ENCODE results near the gene PHF23.
A peak's percentile ranks its signal among the peaks of the same experiment; 100 is the strongest.

The PHF23 gene

DNA sequence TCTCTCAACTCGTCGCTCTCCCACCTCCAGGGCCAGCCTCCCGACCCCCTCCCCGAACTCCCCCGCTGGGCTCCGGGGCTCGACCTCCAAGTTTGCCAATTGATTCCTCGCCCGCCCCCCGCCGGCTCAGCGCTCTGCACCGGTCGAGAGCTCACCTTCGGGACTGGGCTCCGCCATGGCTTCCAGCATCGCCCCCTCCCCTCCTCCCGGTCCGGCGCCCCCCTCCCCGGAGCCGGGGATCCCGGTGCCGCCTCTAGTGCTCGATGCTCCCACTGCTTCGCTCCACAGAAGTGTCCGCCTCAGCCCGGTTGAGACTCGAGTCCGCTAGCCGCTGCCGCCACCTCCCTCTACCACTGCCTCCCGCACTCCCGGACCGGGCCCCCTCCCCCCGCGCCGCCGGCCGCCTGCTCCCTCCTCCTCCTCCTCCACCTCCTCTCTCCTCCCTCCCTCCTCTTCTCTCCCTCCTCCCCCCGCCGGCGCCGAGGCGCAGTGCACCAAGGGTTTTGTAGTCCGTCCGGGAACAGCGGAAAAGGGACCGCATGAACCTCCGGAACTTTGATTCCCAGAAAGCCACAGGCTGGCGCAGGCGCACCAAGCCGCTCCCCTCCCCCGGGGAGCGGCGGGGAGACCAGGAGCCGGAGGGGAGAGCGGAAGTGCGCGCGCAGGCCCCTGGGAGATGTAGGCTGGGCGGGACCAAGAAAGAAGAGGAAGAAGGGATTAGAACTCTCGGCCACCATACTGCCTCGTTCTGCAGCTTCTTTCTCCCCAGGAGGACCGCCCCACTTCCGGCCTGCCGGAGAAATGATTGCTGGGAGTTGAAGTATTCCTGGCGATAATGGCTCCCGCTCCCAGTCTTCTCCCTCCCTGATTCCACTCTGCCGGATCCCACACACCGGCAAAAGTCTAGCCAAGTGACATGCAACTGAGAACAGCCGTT, at the start of gene PHF23:
PHF23 (minus strand) TSS at position 367 of the 937 bp plus-strand sequence; CDS start at position 189, 178 bp downstream.
- peak; percentile 98 for DNase-seq

DNA sequence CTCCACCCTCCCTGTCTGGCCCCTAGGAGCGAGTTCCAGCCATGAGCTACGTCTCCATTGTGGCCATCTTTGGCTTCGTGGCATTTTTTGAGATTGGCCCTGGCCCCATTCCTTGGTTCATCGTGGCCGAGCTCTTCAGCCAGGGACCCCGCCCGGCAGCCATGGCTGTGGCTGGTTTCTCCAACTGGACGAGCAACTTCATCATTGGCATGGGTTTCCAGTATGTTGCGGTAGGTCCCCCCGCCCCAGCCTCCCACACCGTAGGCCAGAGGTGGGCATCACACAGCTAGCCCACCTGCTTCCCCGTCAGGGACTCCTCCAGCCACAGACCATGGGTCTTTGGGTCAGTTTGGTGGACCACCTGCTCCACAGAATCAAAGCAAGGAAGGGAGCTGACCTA, 46.4 kb upstream of the PHF23 start:
- no peak for DNase-seq

DNA sequence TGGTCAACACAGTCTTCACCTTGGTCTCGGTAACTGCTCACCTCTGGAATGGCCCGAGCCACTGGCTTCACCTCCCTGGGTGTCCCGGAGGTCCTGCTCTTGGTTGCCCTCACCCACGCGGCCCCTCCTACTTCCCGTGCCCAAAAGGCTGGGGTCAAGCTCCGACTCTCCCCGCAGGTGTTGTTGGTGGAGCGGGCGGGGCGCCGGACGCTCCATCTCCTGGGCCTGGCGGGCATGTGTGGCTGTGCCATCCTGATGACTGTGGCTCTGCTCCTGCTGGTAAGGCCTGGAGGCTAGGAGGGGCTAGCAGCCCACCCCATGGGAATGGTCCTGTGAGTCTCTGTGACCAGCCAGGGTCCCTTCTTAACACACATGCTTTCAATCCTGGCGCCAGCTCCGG, 45.7 kb upstream of the PHF23 start:
- no peak for DNase-seq

DNA sequence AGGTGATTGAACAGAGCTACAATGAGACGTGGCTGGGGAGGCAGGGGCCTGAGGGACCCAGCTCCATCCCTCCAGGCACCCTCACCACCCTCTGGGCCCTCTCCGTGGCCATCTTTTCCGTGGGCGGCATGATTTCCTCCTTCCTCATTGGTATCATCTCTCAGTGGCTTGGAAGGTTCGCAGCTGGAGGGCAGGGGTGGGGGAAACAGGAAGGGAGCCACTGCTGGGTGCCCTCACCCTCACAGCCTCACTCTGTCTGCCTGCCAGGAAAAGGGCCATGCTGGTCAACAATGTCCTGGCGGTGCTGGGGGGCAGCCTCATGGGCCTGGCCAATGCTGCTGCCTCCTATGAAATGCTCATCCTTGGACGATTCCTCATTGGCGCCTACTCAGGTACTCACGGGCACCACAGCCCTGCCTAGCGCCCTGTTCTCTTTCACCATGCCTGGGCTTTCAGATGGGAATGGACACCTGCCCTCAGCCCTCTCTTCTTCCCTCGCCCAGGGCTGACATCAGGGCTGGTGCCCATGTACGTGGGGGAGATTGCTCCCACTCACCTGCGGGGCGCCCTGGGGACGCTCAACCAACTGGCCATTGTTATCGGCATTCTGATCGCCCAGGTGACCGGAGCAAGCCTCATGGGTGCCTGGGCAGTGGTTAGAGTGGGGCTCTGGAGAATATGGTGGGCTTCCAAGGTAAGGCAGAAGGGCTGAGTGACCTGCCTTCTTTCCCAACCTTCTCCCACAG, 44.4 kb upstream of the PHF23 start:
- no peak for DNase-seq

DNA sequence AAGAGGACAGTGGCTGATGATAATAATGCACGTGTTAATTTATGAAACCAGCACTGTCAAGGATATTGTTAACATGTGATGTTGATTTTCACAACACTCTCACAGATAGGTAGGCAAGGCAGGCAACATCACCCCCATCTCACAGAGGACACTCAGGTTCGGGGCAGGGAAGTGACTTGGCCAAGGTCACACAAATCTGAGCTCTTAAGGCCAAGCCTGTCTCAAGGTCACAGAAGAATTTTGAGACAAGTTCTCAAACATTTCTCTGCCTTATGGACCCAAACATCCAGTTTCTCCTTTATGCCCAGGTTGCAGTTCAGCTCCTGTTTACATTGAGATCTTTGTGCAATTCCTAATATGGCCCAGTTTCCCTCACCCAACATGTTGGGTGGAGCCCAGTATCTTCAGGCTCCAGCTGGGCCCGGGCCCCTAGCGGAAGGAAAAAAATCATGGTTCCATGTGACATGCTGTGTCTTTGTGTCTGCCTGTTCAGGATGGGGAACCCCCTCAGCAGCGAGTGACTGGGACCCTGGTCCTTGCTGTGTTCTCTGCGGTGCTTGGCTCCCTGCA, 43.6 kb upstream of the PHF23 start:
- DNase-seq = no peak

DNA sequence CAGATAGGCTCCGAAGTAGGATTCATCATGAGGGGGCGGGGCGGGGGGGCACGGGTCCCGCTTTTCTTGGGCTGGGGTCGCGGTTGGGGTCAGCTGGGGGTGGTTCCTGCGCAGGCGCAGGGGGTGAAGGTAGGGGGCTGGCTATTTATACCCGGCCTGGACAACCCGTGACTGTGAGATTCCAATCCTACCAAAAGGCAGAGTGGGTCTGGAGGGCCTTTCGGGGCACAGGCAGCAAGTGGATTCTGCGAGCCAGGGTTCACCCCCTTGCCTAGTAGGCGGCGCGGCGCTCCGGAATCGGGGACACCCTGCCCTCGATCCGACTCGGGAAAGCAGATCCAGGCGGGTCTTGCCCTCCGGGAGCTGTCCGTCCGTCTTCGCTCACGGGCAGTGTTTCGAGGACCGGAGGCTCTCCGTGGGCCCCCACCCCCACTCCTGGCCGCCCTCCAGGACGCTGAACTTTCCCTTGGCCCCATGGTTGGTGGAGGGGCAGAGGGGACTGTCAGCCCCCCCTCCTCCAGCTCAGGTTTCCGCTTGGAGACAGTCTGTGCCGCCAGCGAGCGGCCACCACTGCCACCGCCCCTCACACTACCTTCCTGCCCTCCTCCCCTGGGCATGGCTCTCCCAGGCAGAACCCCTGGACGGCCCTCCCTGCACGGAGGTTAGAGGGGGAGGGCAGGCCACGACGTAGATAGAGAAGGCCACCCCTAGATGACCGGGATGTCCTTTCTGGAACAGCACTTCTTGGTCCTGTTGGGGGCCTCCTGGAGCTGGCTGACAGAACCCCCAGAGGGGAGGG, 42.9 kb upstream of the PHF23 start:
- DNase-seq = no peak

DNA sequence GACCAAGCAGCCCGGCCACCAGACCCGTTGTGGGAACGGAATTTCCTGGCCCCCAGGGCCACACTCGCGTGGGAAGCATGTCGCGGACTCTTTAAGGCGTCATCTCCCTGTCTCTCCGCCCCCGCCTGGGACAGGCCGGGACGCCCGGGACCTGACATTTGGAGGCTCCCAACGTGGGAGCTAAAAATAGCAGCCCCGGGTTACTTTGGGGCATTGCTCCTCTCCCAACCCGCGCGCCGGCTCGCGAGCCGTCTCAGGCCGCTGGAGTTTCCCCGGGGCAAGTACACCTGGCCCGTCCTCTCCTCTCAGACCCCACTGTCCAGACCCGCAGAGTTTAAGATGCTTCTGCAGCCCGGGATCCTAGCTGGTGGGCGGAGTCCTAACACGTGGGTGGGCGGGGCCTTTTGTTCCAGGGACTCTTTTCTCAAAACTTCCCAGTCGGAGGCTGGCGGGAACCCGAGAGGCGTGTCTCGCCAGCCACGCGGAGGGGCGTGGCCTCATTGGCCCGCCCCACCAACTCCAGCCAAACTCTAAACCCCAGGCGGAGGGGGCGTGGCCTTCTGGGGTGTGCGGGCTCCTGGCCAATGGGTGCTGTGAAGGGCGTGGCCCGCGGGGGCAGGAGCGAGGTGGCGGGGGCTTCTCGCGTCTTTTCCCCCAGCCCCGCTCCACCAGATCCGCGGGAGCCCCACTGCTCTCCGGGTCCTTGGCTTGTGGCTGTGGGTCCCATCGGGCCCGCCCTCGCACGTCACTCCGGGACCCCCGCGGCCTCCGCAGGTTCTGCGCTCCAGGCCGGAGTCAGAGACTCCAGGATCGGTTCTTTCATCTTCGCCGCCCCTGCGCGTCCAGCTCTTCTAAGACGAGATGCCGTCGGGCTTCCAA, 42.1 kb upstream of the PHF23 start, which contains the start of gene SLC2A4:
SLC2A4 (plus strand) TSS at position 645 of the 879 bp plus-strand sequence; CDS start at position 862, 217 bp downstream.
- DNase-seq = peak; percentile 87

DNA sequence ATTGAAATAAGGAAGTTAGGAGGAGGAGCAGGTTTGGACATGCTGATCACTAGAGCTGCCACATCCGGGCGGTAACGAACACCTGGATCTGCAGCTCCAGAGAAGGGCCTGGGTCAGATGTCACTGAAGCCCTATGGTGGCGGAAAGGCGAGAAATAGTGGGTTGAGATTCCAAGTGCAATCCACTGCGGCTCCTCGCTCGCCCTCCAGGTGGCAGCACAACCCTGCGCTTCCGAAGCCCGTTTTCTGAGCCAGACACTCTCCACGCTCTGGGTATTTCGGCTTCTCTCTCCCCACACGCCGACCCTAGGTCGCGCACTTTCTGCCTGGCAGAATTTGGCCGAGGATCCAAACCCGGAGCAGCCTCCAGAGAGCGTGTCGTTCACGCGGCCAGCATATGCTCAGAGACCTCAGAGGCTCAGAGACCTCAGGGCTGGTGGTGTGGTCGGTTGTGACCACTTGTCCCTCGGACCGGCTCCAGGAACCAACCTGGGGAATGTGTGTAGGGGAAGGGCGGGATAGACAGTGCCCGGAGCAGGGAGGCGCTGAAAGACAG, 41.3 kb upstream of the PHF23 start:
- DNase-seq = peak; percentile 88

DNA sequence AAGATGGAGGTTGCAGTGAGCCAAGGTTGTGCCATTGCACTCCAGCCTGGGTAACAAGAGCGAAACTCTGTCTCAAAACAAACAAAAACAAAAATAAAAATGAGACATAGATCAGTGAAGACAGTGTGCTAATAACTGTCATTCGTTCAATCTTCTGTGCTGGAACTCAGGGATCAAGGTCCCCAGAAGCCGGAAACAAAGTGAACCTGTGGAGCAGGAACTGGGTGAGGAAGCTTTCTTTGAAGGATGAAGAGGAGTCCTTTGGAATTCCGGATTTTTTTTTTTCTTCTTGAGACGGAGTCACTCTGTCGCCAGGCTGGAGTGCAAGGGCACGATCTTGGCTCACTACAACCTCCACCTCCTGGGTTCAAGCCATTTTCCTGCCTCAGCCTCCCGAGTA, 40.2 kb upstream of the PHF23 start:
- DNase-seq = no peak

DNA sequence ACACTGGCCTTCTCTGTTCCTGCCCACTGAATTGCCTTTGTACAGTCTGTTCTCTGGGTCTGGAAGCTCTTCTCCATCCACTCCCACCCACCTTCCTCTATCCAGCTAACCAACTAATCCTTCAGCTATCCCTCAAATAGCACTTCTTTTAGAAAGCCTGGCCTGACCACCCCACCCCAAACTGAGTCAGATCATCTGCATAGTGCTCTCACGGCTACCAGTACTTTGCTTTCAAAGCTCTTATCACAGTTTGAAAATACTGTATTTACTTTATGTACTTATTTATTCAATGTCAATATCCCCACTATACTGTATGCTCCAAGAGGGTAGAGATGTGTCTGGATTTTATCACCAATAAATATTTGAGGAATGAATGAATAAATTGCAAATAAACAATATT, 27.5 kb upstream of the PHF23 start:
- DNase-seq = no peak

DNA sequence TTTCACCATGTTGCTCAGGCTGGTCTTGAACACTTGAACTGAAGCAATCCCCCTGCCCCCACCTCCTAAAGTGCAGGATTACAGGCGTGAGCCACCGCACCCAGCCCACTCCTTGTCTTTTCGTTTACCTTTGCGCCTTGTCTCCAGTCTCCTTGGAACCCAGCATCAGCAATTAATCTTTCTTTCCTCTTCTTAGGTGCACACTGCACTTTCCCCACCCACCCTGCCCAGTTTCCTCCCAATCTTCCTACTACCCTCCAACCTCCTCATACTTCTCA, 24.5 kb upstream of the PHF23 start:
- no peak for DNase-seq

DNA sequence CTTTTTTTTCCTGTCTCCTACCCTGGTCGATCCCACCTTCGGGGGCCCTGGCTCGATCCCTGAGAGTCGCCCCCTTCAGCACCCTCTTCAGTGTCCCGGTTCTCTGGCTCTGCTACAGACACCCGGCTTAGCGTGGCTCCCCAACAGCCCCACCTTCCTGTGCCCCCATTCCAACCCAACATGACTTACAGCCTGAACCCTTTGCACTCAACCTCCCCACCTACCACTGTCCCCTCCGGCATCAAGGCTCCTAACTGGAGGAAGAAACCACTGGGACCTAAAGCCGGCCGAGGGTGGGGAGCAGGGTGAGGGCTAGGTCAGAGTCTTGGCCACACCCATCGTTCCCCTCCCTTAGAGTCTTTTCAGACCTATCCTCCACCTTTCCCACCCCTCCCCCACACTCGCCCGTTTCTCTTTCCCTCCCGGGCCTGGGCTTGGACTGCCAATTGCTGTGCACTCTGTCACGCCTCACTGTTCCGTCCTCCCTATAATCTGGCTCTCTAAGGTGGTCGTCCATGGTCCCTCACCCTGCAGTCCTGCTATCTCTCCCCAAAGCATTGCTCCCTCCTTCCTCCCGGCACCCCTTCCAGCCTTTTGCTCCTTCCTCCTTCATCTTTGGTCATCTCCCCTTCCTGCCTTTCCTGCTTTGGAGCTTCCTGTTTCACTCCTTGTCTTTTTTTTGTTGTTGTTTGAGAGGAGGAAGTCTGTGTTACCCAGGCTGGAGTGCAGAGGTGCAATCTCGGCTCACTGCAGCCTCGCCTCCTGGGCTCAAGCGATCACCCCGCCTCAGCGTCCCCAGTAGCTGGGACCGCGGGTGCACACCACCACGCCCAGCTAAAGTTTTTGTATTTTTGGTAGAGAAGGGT, 23.9 kb upstream of the PHF23 start:
- peak; percentile 21 for DNase-seq

DNA sequence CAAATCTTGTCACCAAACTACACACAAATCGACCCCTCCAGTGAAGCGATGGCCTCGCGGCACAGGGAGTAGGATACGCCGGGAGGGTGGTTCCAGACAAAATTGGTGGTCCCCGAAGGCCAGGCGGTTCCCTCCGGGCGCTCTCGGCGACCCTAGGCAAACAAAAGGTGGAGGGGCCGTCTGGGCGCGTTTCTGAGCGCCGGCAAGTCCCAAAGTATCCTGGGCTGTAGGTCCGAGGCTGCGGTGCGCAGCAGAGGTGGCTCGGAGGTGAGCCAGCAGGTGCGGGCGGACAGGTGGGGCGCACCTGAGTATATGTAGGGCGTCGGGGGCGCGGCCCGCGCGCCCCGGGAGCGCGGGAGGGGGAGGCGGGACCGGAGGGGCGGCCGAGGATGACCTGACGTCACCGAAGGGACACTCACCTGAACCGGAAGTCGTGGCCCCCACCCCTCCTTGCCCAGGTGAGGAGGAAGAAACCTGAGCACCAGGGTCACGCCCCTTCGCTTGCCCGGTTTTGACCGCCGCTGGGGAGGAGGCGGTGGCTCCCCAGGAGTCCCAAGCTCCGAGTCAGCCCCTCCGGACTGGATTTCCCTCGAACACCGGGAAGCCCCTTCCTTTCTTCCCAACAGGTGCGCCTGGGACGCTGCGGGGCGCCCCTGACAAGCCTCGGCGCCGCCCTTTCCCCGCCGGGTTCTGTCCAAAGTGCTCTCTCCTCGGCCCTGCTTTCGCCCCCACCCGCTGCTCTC, 23.1 kb upstream of the PHF23 start, which contains the start of gene CLDN7:
CLDN7 (minus strand) TSS at position 287 of the 743 bp plus-strand sequence. CDS start 435 bp downstream, outside the sequence.
- no peak for DNase-seq

DNA sequence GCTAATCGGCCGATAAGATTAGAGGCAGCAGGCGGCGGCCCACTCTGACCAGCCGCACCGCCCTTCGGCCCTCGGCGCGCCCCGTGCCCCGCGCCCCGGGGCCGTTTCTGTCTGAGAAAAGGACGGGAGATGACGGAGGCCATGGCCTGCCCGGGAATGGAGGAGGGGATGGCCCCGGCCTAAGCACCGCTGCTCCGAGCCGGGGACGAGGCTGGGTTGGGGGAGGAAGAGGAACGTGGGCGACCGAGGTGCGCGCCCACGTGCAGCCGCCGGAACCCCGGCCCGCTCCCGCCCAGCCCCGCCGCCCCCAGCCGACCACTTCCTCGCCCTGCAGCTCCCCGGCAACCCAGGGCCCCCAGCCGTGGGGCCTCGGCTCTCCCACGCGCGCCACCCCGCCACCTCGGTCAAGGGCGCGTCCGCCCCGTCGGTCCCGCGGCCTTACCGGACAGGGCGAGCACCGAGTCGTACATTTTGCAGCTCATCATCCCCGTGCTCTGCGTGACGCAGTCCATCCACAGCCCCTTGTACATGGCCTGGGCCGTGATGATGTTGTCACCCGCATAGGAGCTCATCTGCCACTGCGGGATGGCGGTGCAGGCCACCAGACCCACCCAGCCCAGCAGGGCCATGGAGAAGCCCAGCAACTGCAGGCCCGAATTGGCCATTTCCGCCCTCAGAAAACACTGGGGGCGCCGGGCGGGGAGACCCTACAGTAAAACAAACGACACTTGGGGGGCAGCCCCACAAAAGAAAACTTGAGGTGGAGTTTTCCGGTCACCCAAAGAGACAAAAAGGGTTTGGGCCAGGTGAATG, 22.3 kb upstream of the PHF23 start:
- peak; percentile 16 for DNase-seq

DNA sequence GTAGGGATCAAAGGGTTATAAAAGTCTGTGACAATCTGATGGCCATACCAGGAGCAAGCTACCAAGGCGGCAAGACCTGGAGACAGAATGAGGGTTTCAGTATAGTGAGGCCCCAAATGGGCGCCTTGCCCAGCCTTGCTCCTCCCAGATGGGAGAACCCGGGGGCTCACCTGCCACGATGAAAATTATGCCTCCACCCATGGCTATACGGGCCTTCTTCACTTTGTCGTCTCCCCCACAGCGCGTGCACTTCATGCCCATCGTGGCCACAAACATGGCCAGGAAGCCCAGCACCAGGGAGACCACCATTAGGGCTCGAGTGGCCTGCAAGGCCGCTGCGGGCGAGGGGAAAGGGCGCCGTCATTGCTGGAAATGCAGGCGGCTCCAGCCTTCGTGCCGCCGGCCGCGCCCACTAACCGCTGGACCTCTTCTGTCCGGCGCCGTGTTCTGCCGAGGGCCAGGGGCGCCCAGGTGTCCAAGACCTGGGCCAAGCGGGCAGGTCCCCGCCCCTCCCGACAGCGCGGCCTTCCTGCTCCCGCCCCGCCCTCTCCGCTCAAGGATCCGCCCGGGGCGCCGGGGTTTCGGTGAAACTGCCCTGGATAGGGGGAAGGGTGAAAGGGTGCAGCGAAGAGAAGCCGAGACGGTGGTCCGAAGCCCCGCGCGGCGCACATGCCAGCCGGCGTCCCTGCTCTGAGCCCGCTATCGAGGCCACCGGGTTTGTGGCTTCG, 21.6 kb upstream of the PHF23 start:
- peak; percentile 33 for DNase-seq

DNA sequence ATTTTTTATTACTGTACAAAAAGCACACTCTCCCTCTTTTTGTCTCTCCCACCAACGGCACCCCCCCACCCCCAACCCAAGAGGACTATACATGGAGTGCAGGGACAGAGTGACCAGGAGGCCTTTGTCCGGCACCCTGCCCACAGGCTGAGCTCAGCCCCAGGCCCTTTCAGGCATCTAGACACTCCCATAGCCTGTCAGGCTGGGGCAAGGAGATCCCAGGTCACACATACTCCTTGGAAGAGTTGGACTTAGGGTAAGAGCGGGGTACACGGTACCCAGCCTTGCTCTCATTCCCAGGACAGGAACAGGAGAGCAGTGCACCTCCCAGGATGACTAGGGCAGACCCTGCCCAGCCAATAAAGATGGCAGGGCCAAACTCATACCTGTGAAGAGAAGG, 20.9 kb upstream of the PHF23 start:
- no peak for DNase-seq

DNA sequence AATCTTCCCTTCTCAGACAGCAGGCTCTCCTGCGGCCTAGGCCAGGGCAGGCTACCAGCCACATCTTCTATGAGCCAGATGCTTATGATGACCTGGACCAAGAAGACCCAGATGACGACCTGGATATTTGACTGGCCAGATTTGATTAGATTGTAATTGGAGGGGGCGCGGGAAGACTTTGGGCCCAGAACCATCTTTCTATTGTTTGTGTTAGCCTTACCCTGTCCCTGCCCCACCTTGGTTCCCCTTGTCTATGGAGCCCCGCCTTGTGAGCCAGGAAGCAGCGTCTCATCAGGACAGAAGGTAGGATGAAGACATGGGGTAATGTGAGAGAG, 20.3 kb upstream of the PHF23 start:
- no peak for DNase-seq

Data from activated naive CD4-positive, alpha-beta T cell treated with Interleukin-2 at 50 U/mL for 16 hours (primary cell).